Measurements from ENCODE around the gene KNG1. TPM values are rescaled to one million over a fixed set of nuclear protein-coding genes. Genes with fewer than 3 reads are reported as not detected.

KNG1 gene
- total and polyA plus RNA-seq, 2 donors (not counting 3 experiments of a cell fraction or from before 2014, with no cell fraction given): not detected

- TF ChIP-seq JUN (IDR thresholded peaks at IDR 0.05; ENCODE audit: borderline replicate concordance, insufficient read depth, insufficient read length, low read depth) (no peak), MYC (IDR thresholded peaks at IDR 0.05; ENCODE audit: low read depth, low read length) (no peak), GATA2 (IDR thresholded peaks at IDR 0.05; ENCODE audit: insufficient read depth, insufficient read length, low read depth, low read length) (no peak), POLR2A (IDR thresholded peaks at IDR 0.05; ENCODE audit: low read depth, low read length) (no peak), EZH2 (IDR thresholded peaks at IDR 0.05; ENCODE audit: borderline replicate concordance, low read depth, low read length, severe bottlenecking) (no peak)
- TF ChIP-seq, protein P1, sequence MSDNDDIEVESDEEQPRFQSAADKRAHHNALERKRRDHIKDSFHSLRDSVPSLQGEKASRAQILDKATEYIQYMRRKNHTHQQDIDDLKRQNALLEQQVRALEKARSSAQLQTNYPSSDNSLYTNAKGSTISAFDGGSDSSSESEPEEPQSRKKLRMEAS (IDR thresholded peaks at IDR 0.05; ENCODE audit: insufficient read depth, insufficient read length): no peak
- TF ChIP-seq, protein P2, sequence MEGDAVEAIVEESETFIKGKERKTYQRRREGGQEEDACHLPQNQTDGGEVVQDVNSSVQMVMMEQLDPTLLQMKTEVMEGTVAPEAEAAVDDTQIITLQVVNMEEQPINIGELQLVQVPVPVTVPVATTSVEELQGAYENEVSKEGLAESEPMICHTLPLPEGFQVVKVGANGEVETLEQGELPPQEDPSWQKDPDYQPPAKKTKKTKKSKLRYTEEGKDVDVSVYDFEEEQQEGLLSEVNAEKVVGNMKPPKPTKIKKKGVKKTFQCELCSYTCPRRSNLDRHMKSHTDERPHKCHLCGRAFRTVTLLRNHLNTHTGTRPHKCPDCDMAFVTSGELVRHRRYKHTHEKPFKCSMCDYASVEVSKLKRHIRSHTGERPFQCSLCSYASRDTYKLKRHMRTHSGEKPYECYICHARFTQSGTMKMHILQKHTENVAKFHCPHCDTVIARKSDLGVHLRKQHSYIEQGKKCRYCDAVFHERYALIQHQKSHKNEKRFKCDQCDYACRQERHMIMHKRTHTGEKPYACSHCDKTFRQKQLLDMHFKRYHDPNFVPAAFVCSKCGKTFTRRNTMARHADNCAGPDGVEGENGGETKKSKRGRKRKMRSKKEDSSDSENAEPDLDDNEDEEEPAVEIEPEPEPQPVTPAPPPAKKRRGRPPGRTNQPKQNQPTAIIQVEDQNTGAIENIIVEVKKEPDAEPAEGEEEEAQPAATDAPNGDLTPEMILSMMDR (IDR thresholded peaks at IDR 0.05; ENCODE audit: extremely low read depth in 1 of 2, insufficient read depth in 1 of 2, low read depth in 1 of 2, low read length in 2 of 2): no peak
- POLR2A ChIA-PET: interaction anchor here (1.4 kb wide), 1 partner anchor 33 kb away, joined by 3 read pairs; no protein-coding TSS in a partner anchor
- H3K4me3 ChIP-seq (replicated peaks in 1 of 3; ENCODE audit: insufficient read depth in 1 of 3, low read depth in 1 of 3, low read length in 3 of 3): no peak overlapping the region
- FAIRE-seq (no peak), DNase-seq (ENCODE audit: low read depth, low spot score) (no peak)
- H3K4me1 ChIP-seq (ENCODE audit: control insufficient read depth, extremely low read depth, insufficient read depth, low read length): peaks cover 4% of the 10 kb centered on the region
- peak overlapping the region; percentile 70 for H2AFZ ChIP-seq (ENCODE audit: low read depth, low read length)
- no peak overlapping the region for H3K27ac ChIP-seq (ENCODE audit: insufficient read depth, low read depth, low read length)
- no peaks in the 10 kb centered on the region for H3K27me3 ChIP-seq (ENCODE audit: control insufficient read depth in 2 of 2, insufficient read depth in 2 of 2, low read length in 2 of 2)
- H4K20me1 ChIP-seq (replicated peaks; ENCODE audit: control insufficient read depth, extremely low read depth, insufficient read depth, low read length): no peaks in the 10 kb centered on the region
- H3K9me1 ChIP-seq (replicated peaks; ENCODE audit: control insufficient read depth, extremely low read depth, insufficient read depth, low read length): no peaks in the 10 kb centered on the region
- H3K79me2 ChIP-seq (ENCODE audit: control insufficient read depth, insufficient read depth, low read length): no peaks in the 10 kb centered on the region
- no peak overlapping the region for H3K9ac ChIP-seq (replicated peaks; ENCODE audit: extremely low read depth, insufficient read depth, low read length)
- BruUV-seq (replicated peaks): no TSS peak
- intact Hi-C loops (cut with micrococcal nuclease): no loop called here
- no peaks in the 10 kb centered on the region for H3K9me3 ChIP-seq (replicated peaks; ENCODE audit: control insufficient read depth, insufficient read depth, low read length)
- H3K4me2 ChIP-seq (ENCODE audit: insufficient read depth, low read length): no peak overlapping the region
- dilution Hi-C loops (cut with MboI; ENCODE audit: extremely low pct_ligation_motif_present, low sequenced_read_pairs): no loop called here
- CTCF ChIA-PET: interaction anchor here (1.0 to 1.1 kb wide), 3 partner anchors 17 to 137 kb away, joined by 3 to 4 read pairs (median 4); no protein-coding TSS in a partner anchor
- no peaks in the 10 kb centered on the region for H3K36me3 ChIP-seq (ENCODE audit: control insufficient read depth in 2 of 2, extremely low read depth in 1 of 2, insufficient read depth in 2 of 2, low read length in 2 of 2)
These were observed 34.3 kb downstream of the KNG1 start for GRCh38 chr3:186751480-186751879.

Data from endothelial cell of umbilical vein (primary cell).